Hepatocyte (in vitro differentiated cells): ENCODE results near the gene ACTR8.

Source experiments
- EZH2 ChIP-seq: fragments of 200-600 bp; sonication (generic); IDR thresholded peaks from 2 replicates; pipeline ENCODE4 v1.6.1; 2016; ENCODE audit warnings: antibody characterized with exemption, mild to moderate bottlenecking, borderline replicate concordance
- EZH2phosphoT487 ChIP-seq: fragments of 200-600 bp; sonication (generic); IDR thresholded peaks from one replicate; pipeline ENCODE4 v1.6.1; 2018; ENCODE audit warnings: antibody characterized with exemption, mild to moderate bottlenecking, low read depth, moderate library complexity; ENCODE audit not compliant: unreplicated experiment, severe bottlenecking
- TF ChIP-seq, protein P1 (sequence below): fragments of 200-600 bp; sonication (generic); IDR thresholded peaks from 2 replicates; pipeline ENCODE4 v1.5.1; 2016; ENCODE audit warnings: antibody characterized with exemption, mild to moderate bottlenecking; ENCODE audit not compliant: poor library complexity

GRCh38 chr3:53842436-53843194 is 39.3 kb downstream of the ACTR8 start:
- TF ChIP-seq, protein P1, sequence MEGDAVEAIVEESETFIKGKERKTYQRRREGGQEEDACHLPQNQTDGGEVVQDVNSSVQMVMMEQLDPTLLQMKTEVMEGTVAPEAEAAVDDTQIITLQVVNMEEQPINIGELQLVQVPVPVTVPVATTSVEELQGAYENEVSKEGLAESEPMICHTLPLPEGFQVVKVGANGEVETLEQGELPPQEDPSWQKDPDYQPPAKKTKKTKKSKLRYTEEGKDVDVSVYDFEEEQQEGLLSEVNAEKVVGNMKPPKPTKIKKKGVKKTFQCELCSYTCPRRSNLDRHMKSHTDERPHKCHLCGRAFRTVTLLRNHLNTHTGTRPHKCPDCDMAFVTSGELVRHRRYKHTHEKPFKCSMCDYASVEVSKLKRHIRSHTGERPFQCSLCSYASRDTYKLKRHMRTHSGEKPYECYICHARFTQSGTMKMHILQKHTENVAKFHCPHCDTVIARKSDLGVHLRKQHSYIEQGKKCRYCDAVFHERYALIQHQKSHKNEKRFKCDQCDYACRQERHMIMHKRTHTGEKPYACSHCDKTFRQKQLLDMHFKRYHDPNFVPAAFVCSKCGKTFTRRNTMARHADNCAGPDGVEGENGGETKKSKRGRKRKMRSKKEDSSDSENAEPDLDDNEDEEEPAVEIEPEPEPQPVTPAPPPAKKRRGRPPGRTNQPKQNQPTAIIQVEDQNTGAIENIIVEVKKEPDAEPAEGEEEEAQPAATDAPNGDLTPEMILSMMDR, result peak; percentile 26
- TF ChIP-seq EZH2 (no peak), EZH2phosphoT487 (no peak)
